ENCODE results near the gene IL2RG.

DNA sequence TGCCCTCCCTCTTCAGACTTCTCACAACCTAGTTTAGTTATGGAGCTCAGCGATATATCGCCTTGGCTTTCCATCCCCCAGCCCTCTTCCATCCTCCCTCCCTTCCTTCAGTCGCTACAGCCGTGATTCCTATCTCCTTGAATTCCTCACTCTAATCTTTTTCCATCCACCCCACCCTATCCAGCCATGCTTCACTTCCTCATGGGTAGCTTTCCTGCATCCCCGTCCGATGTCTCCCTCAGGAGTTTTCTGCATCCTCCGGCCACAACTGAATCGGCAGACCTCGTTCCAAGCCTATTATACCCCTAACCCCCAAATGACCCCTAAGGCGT, 43.7 kb downstream of the IL2RG start:
- TF ChIP-seq, protein P1, sequence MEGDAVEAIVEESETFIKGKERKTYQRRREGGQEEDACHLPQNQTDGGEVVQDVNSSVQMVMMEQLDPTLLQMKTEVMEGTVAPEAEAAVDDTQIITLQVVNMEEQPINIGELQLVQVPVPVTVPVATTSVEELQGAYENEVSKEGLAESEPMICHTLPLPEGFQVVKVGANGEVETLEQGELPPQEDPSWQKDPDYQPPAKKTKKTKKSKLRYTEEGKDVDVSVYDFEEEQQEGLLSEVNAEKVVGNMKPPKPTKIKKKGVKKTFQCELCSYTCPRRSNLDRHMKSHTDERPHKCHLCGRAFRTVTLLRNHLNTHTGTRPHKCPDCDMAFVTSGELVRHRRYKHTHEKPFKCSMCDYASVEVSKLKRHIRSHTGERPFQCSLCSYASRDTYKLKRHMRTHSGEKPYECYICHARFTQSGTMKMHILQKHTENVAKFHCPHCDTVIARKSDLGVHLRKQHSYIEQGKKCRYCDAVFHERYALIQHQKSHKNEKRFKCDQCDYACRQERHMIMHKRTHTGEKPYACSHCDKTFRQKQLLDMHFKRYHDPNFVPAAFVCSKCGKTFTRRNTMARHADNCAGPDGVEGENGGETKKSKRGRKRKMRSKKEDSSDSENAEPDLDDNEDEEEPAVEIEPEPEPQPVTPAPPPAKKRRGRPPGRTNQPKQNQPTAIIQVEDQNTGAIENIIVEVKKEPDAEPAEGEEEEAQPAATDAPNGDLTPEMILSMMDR (conservative IDR thresholded peaks at IDR 0.05; ENCODE audit: low read depth, low read length) = no peak
- TF ChIP-seq EZH2phosphoT487 (IDR thresholded peaks at IDR 0.05; ENCODE audit: borderline replicate concordance, low read length) = no peak
